Measurements from ENCODE around the gene TCF4. TPM values are rescaled to one million over a fixed set of nuclear protein-coding genes. Genes with fewer than 3 reads are reported as not detected.
A peak's percentile ranks its signal among the peaks of the same experiment; 100 is the strongest.

TCF4 gene
- polyA plus RNA-seq, 1 of the 3 experiments (the other 2 are of a cell fraction): 39.1 TPM

- H3K4me2 ChIP-seq: peak overlapping the region; percentile 79
- H3K27me3 ChIP-seq (ENCODE audit: insufficient read depth): no peaks in the 10 kb centered on the region
- POLR2A ChIA-PET: interaction anchor here (0.9 to 7.1 kb wide), 3 partner anchors 17 to 30 kb away, joined by 3 to 85 read pairs (median 5); no protein-coding TSS in a partner anchor
- no peak overlapping the region for H2AFZ ChIP-seq (ENCODE audit: low read depth)
- CTCF ChIA-PET: interaction anchor here (0.6 to 3.4 kb wide), 12 partner anchors 9 to 1258 kb away, joined by 3 to 33 read pairs (median 4); no protein-coding TSS in a partner anchor
- peaks cover 29 to 41% of the 10 kb centered on the region in 2 experiments; a peak in 3 of 4 replicates for H3K4me1 ChIP-seq (ENCODE audit: control insufficient read depth in 1 of 2, insufficient read depth in 2 of 2, low read depth in 1 of 2, low read length in 1 of 2)
- H3K9me3 ChIP-seq: no peaks in the 10 kb centered on the region
- no peaks in the 10 kb centered on the region; the same call in 1 of the 2 replicates for H4K20me1 ChIP-seq (ENCODE audit: insufficient read depth)
- peaks cover 92% of the 10 kb centered on the region for H3K79me2 ChIP-seq (ENCODE audit: insufficient read depth)
- no peaks in the 10 kb centered on the region for H3K9me2 ChIP-seq
- peak overlapping the region; percentile 95 to 100 for H3K27ac ChIP-seq (ENCODE audit: low read depth in 2 of 2, low read length in 1 of 2)
- peaks cover 18% of the 10 kb centered on the region for H3F3A ChIP-seq (replicated peaks; ENCODE audit: insufficient read depth)
- DNase-seq: no peak
- H3K4me3 ChIP-seq (ENCODE audit: low read depth in 2 of 2, low read length in 1 of 2): peak overlapping the region; percentile 78 to 80; a peak in 3 of 4 replicates
- H3K36me3 ChIP-seq (replicated peaks in 1 of 2; ENCODE audit: control insufficient read depth in 1 of 2, insufficient read depth in 2 of 2, low read length in 1 of 2): no peaks in the 10 kb centered on the region
- TF ChIP-seq JUND (IDR thresholded peaks at IDR 0.05): no peak
- no peak for TF ChIP-seq RFX5 (IDR thresholded peaks at IDR 0.05; ENCODE audit: low read length)
- no peak for TF ChIP-seq MEF2A (IDR thresholded peaks at IDR 0.05; ENCODE audit: borderline replicate concordance, low read depth)
- TF ChIP-seq TAF1 (IDR thresholded peaks at IDR 0.05; ENCODE audit: borderline replicate concordance, low read depth, low read length): no peak
- TF ChIP-seq TEAD4 (IDR thresholded peaks at IDR 0.05; ENCODE audit: borderline replicate concordance, insufficient read depth): no peak
- no peak for TF ChIP-seq MXI1 (IDR thresholded peaks at IDR 0.05; ENCODE audit: low read depth, low read length)
- no peak for TF ChIP-seq SIN3A (IDR thresholded peaks at IDR 0.05; ENCODE audit: borderline replicate concordance, low read depth, low read length)
- TF ChIP-seq FOXJ3 (CRISPR knock-in tag; IDR thresholded peaks at IDR 0.05): no peak
- no peak for TF ChIP-seq USF2 (IDR thresholded peaks at IDR 0.05; ENCODE audit: borderline replicate concordance, low read depth, low read length)
- TF ChIP-seq ZBTB33 (IDR thresholded peaks at IDR 0.05; ENCODE audit: borderline replicate concordance, low read depth): no peak
- no peak for TF ChIP-seq REST (IDR thresholded peaks at IDR 0.05; ENCODE audit: low read depth, low read length)
- no peak for TF ChIP-seq FOSL2 (IDR thresholded peaks at IDR 0.05; ENCODE audit: borderline replicate concordance, low read depth)
- 43% methylated on average over 1 of the region's 1 CpG for WGBS (ENCODE audit: low lambda C conversion rate)
- H3K9ac ChIP-seq: peak overlapping the region; percentile 86
These were observed 270.7 kb downstream of the TCF4 start for GRCh38 chr18:55317324-55317723.
